GM21619 (cell line): Measurements from ENCODE around the gene GJA1.
"Not testable (repeated sequence)": the region's sequence is repeated elsewhere in the genome, so short reads cannot be mapped to it uniquely, and the experiment has no call there.

Experiments
- ATAC-seq: cut with Tn5 transposase; IDR thresholded peaks from one replicate; pipeline ENCODE4 v1.9.1; 2021; ENCODE audit not compliant: unreplicated experiment

The GJA1 gene

DNA sequence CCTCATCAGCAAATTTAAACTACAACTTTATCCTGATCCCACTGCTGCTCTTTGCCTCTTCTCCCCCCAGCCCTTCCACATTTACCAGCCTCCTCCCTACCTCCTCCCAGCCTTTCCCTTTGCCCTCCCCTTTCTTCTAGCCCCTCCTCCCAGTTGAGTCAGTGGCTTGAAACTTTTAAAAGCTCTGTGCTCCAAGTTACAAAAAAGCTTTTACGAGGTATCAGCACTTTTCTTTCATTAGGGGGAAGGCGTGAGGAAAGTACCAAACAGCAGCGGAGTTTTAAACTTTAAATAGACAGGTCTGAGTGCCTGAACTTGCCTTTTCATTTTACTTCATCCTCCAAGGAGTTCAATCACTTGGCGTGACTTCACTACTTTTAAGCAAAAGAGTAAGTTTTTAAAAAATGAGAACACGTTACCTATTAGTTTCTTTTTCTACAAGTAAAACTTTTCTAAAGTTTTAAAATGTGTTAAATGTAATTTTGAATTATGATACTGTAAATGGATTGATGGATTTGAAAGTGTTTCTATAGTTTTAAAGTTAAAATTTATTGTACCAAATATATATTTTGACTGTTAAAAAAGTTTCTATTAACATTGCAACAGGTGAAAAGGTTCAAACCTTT lies at the start of gene GJA1:
Gene GJA1, plus strand, starts transcription at position 203 of the 626 bp plus-strand sequence. CDS start 11,202 bp downstream, outside the sequence.
- no peak for ATAC-seq

DNA sequence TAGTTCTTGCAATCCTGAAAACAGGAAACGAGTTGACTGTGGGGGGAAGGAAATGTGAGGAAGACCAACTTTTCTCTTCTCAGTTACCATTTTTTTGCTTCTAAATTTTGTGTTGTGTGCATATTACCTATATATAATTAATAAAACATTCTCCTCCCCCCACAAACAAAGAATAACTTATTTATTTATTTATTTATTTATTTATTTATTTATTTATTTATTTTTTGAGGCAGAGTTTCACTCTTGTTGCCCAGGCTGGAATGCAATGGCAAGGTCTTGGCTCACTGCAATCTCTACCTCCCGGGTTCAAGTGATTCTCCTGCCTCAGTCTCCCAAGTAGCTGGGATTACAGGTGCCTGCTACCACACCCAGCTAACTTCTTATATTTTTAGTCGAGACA lies 48.9 kb upstream of the GJA1 start:
- ATAC-seq, result not testable (repeated sequence)

DNA sequence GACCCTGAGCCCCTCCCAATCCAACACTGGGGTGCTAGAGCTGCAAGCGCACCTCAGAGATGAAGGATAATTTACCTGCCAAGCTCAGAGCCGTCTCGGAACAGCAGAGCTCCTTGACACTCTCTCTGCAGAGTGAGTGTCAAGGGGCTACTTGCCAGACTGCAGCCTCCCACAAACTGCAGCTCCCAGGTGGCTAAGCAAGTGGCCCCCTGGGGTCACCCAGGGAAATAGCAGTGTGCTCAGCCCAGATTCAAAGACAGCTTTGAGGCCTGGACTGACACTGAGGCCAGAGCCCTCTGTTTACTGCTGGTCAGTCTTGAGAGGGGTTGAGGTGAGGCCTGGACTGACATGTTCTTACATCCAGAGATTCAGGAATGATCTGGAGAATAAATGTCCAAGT lies 46.0 kb upstream of the GJA1 start:
- ATAC-seq, result no peak

DNA sequence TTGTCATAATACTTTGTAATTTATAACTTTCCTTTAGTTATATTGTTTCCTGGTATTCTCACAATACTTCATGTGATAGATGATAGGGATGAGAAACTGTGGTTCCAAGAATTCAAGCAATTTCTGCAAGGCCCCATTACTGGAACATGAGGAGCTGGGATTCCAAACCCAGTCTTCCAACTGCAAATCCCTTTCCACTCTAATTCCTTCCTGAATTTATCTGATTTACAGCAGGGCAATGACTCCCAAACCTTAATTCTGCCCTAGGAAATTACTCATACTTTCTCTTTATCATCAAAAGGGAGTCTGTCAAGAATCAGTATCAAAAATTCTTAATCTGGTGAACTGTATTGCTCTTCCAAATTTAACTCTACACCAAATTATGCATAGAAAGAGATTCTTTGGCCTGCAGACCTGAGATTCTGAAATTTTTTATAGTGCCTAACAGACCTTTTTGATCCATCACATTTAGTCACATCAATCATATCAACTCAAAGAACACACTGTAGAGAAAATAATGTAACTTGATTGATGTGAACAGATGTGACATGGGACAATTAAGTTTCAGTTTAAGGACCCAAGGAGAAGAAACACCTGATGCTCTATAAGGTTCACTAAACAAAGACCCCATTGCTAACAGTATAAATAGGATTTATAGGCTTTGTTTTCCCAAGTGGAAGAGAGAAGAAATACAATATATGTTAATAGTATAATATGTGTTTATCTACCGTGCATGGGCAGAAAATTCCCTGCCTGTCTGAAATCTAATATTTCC lies 41.5 kb upstream of the GJA1 start:
- ATAC-seq, result no peak

DNA sequence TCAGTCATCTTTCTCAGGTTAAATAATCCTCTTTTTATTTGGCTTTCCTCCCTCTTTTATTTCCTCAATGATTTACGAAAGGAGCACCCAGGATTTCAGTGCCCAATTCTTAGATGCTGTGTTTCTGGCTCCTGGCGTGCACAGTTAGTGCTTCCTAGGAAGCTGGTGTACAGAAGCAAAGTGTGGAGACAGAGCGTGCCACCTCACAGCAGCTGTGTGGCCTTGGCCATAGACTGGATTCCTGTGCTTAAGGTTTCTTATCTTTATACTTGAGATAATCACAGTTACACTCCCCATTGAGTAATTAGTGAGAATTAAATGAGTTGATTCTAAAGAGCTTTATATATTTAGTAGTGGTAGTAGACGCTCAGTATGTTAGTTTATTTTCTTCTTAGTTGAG lies 39.7 kb upstream of the GJA1 start:
- ATAC-seq, result no peak

DNA sequence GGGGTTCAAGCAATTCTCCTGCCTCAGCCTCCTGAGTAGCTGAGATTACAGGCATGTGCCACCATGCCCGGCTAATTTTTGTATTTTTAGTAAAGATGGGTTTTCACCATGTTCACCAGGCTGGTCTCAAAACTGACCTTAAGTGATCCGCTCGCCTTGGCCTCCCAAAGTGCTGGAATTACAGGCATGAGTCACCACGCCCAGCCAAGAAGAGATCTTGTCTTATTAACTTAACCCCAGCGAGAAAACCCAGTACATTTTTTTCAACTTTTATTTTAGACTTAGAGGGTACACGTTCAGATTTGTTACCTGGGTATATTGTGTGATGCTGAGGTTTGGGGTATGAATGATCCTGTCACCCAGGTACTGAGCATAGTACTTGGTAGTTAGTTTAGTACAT lies 38.3 kb upstream of the GJA1 start:
- not testable (repeated sequence) for ATAC-seq

DNA sequence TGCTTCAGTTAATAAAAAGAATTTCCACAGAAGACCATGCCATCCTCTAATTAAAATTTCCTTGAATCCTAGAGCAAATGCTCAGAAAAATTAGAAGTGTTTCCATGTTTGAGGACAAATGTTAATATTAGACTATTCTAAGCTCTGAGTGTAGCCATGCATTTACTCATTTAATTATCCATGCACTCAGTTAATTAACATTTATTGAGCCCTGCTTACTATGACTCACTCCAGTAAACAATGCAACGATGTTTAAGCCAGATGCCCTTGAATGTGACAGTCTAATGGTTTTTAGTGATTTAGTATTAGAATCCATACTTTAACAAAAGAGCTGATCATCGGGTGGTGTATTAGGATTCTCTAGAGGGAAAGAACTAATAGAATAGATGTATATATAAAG lies 37.3 kb upstream of the GJA1 start:
- ATAC-seq, result no peak

DNA sequence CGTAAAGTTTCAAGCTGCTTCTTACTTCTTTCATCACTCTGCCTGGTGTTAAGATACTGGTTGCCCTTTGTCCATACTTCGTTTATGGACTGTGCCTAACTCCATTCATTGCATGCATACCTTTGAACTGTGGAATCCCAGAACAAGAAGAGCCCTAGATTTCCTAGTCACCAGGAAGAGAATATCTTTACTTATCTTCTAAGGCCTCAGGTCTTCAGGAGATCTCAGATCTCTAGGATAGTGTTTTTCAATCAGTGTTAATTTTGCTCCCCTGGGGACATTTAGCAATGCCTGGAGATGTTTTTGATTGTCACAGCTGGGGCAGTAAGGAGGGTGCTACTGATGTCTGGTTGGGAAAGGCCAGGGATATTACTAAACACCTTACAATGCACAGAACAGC lies 35.5 kb upstream of the GJA1 start:
- no peak for ATAC-seq

DNA sequence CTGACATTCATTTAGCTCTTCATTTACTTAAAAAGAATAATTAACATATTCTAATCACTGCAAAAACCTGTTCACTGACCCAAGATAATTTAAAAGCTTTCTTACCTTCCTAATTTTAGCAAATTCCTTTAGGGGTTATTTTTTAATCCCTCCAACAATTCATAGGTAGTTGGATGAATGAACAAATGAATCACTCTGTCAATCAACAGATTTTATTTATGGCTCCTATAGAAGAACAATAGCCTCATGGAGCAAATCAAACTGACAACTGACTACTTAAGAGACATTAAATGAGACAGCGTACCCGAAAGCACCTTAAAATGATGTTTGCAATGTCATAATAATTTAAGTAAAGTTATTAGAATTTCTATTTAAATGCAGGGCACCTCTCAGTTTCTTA lies 31.5 kb upstream of the GJA1 start:
- no peak for ATAC-seq

DNA sequence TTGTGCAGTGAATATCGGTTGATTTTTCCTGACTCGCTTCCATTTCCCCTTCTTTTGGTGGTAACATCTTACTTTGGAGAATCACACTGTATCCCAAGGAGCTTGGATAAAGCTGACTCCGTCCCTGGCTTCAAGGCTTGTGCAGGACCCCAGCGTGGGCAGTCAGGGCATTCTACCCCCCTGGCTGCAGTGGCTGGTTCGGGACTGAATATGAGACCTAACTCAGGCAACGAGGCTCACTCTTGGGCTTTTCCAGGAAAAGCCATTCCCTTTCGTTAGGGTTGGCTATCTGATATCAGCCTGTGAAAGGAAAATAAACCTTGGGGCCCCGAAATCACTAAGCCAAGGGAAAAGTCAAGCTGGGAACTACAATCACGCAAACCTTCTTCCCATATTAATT lies 30.1 kb upstream of the GJA1 start:
- no peak for ATAC-seq

DNA sequence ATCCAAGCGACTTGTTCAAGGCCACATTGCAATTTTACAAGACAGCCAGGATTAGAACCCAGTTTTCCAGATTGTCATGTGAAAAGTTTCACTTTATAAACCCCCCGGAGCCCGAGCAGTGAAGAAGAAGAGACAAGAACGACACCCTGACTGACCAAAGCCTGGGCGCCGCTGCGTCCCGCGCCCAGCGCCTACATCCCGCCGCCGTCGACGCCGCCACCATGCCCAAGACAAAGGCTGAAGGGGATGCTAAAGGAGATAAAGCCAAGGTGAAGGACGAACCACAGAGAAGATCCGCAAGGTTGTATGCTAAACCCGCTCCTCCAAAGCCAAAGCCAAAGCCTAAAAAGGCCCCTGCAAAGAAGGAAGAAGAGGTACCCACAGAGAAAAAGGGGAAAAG lies 27.1 kb upstream of the GJA1 start:
- ATAC-seq, result no peak

DNA sequence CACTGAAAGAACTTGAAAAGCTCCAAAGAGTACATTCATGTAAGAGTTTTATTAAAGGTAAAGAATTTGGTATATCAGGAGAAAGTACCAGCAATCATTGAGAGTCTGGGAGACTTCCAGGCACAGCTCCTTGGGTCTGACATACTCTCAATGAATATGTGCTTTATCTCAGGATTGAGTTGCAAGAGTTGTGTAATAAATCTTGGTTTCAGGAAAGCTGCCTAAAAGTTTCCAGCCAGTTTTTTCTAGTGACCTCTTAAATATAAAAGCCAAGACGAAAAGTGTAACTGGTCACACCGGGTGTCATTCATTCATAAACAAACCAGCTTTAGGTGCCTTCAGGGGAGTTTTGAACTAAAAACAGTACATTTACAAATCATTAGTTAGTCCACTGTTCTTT lies 21.6 kb upstream of the GJA1 start:
- no peak for ATAC-seq

DNA sequence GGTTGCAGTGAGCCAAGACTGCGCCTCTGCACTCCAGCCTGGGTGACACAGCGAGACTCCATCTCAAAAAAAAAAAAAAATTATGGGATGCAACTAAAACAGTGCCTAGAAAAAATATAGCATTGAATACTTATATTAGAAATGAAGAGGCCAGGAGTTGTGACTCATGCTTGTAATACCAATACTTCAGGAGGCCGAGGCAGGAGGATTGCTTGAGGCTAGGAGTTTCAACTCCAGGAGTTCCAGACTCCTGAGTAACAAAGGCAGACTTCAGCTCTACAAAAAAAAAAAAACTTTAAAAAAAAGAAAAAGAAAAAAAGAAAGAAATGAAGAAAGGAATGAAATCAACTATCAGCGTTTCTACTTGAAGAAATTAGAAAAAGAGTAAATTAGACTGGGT lies 17.1 kb upstream of the GJA1 start:
- ATAC-seq, result no peak

DNA sequence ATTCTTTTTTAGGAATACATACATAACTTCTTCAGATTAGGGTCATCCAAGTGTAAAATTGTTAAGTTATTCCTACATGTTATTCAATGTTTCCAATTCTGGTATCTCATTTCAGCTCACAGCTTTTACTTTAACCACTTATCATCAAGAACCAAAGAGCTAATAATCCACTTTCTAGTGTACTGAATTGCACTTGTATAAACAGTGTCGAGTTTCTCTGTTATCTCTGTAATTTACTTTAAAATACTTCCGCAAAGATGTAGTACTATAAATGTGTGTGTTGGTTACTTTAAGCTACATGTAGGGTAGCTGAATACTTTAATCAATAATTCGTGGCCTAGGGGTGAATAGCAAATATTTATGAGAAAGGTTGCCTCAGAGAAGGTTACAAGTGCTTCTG lies 8.8 kb upstream of the GJA1 start:
- ATAC-seq, result no peak

DNA sequence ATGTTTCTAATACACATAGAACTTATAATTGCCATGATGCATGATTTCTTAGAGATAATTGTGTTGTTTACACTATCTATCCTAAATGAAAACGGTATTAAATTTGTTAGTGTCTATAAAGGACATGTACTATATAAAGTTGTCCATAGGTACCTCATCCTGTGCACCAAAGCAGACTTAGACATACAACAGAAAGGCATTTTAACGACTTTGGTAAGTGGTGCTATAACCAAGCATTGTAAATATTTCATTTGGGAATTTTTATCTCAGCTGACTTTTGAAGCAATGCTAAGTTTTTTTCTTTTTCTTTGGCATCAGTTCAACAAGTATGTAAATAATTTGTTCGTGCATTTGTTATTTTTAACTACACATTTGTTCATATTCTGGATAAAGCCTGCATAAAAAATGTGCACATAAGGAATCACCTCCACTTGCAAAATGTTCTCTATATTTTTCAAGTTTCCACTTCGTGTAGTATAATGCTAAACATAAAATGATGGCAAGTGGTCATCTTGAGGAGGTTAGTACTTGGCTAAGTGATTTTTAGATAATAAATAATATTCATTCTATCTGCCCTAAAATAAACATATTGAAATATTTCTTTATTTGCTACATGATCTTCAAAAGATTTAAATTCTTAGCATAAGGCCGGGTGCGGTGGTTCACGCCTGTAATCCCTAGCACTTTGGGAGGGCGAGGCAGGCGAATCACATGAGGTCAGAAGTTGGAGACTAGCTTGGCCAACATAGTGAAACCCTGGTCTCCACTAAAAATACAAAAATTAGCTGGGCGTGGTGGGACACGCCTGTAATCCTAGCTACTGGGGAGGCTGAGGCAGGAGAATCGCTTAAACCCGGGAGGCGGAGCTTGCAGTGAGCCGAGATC lies 6.3 kb upstream of the GJA1 start:
- ATAC-seq, result no peak

DNA sequence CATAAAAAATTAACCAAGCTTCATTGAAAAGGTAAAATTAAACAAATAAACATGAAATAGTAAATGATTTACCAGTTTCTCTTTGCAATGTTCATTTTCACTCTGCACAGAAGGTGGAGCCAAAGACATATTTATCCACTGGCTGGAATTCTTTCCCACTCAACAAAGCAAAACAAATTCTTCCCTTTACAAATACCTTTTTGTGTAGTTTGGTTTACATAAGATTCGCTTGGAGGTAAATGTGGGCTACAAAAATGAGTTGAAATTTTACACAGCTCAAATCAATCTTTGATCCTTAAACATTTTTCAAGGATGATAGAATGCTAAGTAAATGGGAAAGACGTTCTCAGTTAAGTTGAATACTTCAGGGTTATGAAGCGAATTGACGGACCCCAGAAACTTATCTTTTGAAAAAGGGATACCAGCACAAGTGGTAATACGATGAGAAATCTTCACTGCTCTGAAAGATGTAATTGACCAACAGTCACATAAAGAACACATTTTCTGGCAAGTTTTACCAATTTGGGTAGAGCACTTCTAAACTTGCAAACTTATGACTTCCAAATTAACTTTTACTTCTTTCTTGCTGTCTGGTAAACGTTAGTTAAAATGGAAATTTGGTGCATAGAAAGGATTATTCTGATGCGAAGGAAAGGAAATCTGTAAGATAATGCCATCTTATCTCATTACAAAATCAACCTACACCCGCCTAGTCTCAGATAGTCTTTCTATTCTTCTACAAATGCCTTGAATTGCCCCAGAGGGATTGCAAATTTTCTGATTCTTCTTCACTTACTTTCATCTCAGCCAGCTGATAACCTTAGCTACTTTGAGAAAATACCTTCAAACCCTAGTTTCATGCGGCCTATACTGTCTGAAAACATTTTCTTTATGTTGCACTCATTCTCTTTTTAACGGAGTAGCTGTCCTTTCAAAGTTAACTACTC lies 4.7 kb upstream of the GJA1 start:
- ATAC-seq, result no peak

DNA sequence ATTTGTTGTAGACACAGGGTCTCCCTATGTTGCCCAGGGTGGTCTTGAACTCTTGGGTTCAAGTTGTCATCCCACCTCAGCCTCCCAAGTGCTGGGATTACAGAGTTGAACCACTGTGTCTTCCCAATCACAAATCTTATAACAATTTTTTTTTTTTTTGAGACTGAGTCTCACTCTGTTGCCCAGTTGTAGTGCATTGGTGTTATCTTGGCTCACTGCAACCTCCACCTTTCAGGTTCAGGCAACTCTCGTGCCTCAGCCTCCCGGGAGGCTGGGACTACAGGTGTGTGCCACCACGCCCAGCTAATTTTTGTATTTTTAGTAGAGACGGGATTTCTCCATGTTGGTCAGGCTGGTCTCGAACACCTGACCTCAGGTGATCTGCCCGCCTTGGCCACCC lies 3.7 kb upstream of the GJA1 start:
- not testable (repeated sequence) for ATAC-seq

DNA sequence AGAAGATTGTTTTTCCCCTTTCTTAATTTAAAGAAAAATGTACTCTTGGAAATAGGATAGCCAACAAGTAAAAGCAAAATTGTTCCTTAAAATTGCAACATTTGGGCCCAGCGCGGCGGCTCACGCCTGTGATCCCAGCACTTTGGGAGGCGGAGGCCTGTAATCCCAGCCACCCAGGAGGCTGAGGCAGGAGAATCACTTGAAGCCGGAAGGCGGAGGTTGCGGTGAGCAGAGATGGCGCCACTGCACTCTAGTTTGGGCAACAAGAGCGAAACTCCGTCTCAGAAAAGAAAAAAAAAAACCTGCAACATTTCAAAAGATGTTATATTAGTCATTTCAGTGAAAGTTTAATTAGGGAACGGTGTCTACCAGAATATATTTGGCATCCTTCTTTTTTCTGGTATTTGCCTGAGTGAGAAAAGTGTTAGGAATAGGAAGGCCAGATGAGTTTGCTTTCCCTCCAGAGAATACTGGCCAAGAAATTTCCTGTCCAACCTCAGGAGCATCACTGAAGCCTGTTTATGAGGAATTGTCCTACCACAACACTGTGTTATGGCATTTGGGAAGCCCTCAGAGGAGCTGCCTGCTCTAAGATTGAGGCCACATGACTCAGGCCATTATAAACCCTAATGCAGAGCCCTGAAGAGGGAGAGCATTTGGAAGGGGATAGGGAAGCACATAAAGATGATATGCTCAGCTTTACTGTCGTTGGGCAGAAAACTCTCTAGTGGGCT lies 1.2 kb upstream of the GJA1 start:
- no peak for ATAC-seq

DNA sequence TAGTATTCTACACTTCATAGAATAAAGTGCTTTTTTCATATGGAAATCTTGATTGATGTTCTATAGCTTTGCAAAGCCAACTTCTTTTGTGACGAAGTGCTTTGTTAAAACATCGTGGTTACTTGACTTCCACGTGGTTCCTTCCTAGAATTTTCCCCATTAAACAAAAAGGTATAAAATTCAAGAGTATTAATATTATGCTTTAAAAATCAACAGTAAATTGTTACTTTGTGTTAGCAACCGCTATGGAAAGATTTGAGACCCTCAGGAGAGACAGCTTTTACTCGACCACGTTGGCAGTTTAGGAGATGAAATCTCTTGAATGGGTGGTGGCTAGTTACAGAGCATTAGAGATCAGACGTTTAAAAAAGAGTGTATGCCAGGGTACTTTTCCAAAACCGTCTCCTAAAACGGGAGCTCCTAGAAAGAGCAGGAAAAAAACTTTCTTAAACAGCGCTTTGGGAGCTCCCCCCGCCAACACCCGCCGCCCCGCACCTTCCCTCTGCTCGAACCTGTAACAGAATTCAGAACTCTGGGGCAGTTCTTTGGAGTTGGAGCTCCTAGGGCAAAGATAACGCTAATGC lies 920 bp downstream of the GJA1 start:
- no peak for ATAC-seq
